NK-92 treated with Interleukin-12 subunit alpha and Interleukin-12 subunit beta, amount 100 ng/mL, for 24 hours (cell line): ENCODE results near the gene LRRC4B.
"Not testable (repeated sequence)": the region's sequence is repeated elsewhere in the genome, so short reads cannot be mapped to it uniquely, and the experiment has no call there.

ENCODE experiments used
- DNase-seq: peaks from one replicate; lab custom pipeline; 2025; lab: John Stamatoyannopoulos, UW

Gene LRRC4B

GRCh38 chr19:50486823-50487515, 81.3 kb downstream of the LRRC4B start:
- no peak for DNase-seq

GRCh38 chr19:50485284-50485955, 82.8 kb downstream of the LRRC4B start:
- no peak for DNase-seq

GRCh38 chr19:50482916-50483315, 85.3 kb downstream of the LRRC4B start:
- no peak for DNase-seq

DNA sequence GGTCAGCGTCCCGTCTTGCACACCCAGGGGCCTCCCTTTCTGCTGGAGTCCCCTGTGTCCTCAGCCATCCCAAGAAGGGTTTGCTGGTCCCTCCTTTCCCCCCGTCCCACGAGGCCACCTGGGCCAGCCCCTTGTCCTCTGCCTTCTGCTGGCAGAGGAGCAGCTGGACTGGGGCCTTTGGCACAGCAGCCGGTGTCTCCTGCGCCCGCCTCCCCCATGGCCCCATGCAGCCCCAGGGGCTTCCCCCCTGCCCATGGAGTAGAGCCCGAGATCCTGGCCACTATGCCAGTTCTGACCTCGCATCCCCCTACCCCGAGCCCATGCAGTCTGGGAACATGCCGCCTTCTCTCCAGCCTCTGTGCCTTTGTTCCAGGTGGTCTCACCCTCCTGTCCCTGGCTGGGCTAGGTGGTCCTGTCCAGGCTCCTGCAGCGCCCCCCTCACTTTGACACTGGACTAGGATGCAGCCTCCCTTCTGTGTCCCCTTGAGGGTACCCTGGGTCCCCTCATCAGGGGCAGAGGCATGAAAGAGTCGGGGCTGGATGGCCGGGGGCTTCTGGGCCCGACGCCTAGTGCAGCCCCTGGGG, 85.9 kb downstream of the LRRC4B start:
- no peak for DNase-seq

GRCh38 chr19:50481351-50482149, 86.7 kb downstream of the LRRC4B start:
- DNase-seq, result no peak

DNA sequence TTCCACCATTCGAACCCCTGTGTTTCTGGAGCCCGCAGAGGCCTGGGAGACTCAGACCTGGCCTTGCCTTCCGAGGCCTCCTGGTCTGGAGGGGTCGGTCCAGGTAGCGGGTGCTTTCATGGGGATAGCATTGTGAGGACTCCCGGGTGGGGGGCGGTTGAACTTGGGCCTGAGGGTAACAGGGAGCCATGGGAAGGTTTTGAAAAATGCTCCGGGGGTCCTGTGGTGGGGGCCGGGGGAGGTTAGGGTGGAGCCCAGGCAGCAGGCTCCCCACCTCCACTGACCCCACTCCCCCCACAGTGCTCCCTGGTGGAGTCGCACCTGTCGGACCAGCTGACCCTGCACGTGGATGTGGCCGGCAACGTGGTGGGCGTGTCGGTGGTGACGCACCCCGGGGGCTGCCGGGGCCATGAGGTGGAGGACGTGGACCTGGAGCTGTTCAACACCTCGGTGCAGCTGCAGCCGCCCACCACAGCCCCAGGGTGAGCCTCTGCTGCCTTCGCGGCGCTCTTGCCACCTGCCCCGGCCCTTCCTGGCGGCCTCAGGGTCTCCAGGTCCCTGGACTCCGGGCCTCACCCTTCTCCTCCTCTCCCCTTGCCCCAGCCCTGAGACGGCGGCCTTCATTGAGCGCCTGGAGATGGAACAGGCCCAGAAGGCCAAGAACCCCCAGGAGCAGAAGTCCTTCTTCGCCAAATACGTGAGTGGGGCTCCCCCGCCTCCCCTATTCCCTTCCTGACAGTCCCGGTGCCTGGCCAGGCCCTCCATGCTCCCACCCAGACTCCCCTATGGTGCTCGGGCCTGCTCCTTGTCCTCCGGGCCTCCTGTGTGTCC, 87.7 kb downstream of the LRRC4B start:
- no peak for DNase-seq

GRCh38 chr19:50479761-50480251, 88.4 kb downstream of the LRRC4B start:
- no peak for DNase-seq

GRCh38 chr19:50478901-50479715, 89.1 kb downstream of the LRRC4B start:
- no peak for DNase-seq

DNA sequence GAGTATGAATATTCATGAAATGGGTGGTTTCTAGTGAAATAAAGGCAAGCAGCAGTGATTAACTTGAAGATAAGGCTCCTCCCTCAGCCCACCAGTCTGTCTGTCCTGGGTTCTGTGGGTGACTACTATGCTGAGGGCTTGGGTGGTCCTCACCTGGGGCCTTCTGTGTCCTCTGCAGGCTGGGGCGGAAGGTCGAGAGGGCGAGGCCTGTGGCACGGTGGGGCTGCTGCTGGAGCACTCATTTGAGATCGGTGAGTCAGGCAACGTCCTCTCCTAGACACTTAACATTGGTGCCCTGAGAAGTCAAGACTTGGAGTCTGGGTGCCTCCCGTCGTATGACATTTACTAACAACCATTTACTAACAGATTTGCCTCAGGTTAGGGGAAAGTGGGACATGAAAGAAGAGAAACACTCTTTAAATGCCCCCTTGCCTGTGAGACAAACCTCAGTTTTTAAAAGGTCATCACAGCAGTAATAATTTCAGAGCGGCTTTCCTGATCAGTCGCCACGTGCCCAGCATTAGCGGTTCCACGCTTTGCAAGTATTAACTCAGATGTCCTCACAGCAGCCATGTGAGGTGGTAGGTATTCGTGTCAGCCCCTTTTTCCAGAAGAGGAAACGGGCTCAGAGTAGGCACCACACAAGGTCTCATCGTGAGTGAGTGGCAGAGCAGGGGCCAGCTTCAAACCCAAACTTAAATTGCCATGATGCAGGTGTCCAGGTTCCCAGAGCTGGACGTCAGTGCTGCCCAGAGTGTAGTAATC, 90.3 kb downstream of the LRRC4B start:
- DNase-seq, result no peak

DNA sequence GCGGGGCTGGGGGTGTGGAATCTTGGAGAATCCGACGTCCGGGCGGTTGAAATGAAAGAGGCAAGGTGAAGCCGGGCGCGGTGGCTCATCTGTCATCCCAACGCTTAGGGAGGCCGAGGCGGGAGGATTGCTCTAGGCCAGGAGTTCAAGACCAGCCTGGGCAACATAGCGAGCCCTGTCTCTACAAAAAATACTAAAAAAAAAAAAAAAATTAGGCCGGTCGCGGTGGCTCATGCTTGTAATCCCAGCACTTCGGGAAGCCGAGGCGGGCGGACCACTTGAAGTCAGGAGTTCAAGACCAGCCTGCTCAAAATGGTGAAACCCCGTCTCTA, 91.4 kb downstream of the LRRC4B start:
- no peak for DNase-seq

- DNase-seq, result no peak
These were observed 91.9 kb downstream of the LRRC4B start, which contains the start of the genes EMC10 and GARIN5A for GRCh38 chr19:50476224-50476906. Gene EMC10, plus strand, starts transcription at chr19:50476507. Its CDS starts 38 bp downstream, at chr19:50476545. Gene GARIN5A, minus strand, starts transcription at chr19:50476848. Its CDS starts 460 bp downstream, at chr19:50476388.

GRCh38 chr19:50475736-50476223, 92.5 kb downstream of the LRRC4B start:
- DNase-seq, result no peak

DNA sequence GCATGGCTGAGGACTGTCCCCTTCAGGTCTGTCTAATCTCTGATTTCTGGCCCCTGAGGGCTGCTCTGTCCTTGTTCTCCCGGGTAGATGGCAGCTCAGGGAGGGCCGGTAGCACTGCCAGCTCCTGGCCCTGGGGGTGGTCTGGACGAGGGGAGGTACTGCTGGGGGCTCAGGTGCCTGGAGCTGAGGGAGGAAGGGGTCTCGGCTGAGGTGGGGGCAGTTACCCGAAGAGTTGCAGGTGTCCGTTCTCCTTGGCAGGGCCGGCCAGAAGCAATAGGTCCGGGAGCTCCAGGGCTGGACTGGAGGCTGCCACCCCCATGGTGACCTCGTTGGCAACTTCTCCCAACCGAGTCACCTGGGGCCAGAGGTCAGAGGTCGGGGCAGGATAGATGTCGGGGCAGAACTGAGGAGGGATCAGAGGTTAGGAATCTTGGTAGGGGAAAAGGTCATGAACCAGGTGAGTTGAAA, 93.1 kb downstream of the LRRC4B start:
- DNase-seq, result no peak

GRCh38 chr19:50473336-50473735, 94.9 kb downstream of the LRRC4B start:
- DNase-seq, result not testable (repeated sequence)

DNA sequence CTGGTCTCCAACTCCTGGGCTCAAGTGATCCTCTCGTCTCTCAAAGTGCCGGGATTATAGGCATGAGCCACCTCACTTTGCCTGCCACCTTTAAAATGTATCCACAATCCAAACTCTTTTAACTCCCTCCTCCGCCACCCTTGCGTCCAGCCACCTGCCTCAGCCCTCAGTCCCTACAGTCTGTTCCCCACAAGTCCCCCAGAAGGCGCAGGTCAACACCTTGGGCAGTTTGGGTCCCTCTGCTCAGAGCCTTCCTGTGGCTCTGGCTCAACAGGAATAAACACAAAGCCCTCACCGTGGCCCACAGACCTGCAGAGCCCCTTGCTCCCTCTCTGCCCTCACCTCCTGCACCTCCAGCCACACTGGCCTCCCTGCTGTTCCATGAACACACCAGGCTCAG, 99.4 kb downstream of the LRRC4B start:
- no peak for DNase-seq

DNA sequence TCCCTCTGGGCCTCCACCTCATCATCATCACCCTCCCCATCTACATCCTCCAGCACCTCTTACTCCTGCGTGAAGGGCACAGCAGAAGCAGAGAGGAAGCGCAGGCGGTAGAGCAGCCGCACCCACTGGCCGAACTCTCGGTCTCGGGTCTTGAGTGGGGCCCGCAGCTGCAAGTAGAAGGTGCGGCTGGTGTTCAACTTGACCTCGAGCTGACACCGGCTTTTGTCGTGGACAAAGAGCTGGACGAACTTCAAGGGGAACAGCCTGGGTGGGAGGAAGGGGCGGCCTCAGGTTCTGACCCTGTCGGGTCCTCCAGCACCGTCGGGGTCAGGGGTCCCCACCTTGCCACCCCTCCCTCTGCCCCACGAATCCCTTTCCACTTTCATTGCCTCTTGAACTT, 100.7 kb downstream of the LRRC4B start:
- no peak for DNase-seq
